Activated CD8-positive, alpha-beta T cell treated with anti-CD3 and anti-CD28 coated beads for 36 hours (primary cell): ENCODE data around the gene SMURF1. TPM values are rescaled to one million over a fixed set of nuclear protein-coding genes. Genes with fewer than 3 reads are reported as not detected.

Experiments used
- ATAC-seq: fragments of 200-7000 bp; cut with Tn5 transposase; one replicate; pipeline ENCODE4 v1.10.0; 2021; ENCODE audit warnings: mild to moderate bottlenecking, moderate library complexity
- CTCF ChIA-PET: fragments of 350-600 bp; sonication (Branson Sonifier 250); formaldehyde crosslinking; loops from one replicate; lab custom pipeline; 2021; ENCODE audit warnings: antibody characterized with exemption; lab: Charles Lee
- POLR2A ChIA-PET: fragments of 350-600 bp; sonication (Branson Sonifier 250); formaldehyde crosslinking; loops from one replicate; lab custom pipeline; 2021; ENCODE audit warnings: antibody characterized with exemption; lab: Charles Lee
- DNase-seq: peaks from one replicate; pipeline ENCODE4 v3.0.0-alpha.2; 2020
- H3K27ac Mint-ChIP-seq: one replicate; pipeline ENCODE4 v1.8.0; 2021; ENCODE audit warnings: mild to moderate bottlenecking, mixed read lengths
- H3K27me3 Mint-ChIP-seq: one replicate; pipeline ENCODE4 v1.8.0; 2021; ENCODE audit warnings: mixed read lengths
- H3K36me3 Mint-ChIP-seq: one replicate; pipeline ENCODE4 v1.8.0; 2021; ENCODE audit warnings: low read depth, mixed read lengths
- H3K4me1 Mint-ChIP-seq: one replicate; pipeline ENCODE4 v1.8.0; 2021; ENCODE audit warnings: low read depth, mixed read lengths
- H3K4me3 Mint-ChIP-seq: one replicate; pipeline ENCODE4 v1.8.0; 2021; ENCODE audit warnings: mild to moderate bottlenecking, moderate library complexity, mixed read lengths
- H3K9me3 Mint-ChIP-seq: one replicate; pipeline ENCODE4 v1.8.0; 2021; ENCODE audit warnings: mixed read lengths
- CTCF ChIP-seq: fragments of 200-600 bp; IDR thresholded peaks from one replicate; pipeline ENCODE4 v1.8.0; 2022; ENCODE audit warnings: antibody characterized with exemption, mild to moderate bottlenecking
- intact Hi-C: fragments of 100-400 bp; cut with micrococcal nuclease; formaldehyde crosslinking; loops from one replicate; pipeline ENCODE4 v1.10.0; 2022
- total RNA-seq, 2 experiments: library from RNA; stranded (reverse); gene quantifications; one replicate each; pipeline ENCODE4 v1.2.3, GENCODE V29; 2021

SMURF1 gene
- total RNA-seq, 2 experiments from 2014 or later: 8.3 to 9.4 TPM

GRCh38 chr7:99126921-99127553 is 16.9 kb downstream of the SMURF1 start:
- CTCF ChIA-PET: interaction anchor here (0.6 kb wide), 1 partner anchor 48 kb away, joined by 3 read pairs; no protein-coding TSS in a partner anchor
- TF ChIP-seq CTCF: no peak

GRCh38 chr7:99125505-99125865 is 18.4 kb downstream of the SMURF1 start:
- POLR2A ChIA-PET: no interaction called here
- TF ChIP-seq CTCF: no peak
- no peak overlapping the region for H3K4me3 Mint-ChIP-seq
- CTCF ChIA-PET: no interaction called here
- no peaks in the 10 kb centered on the region for H3K9me3 Mint-ChIP-seq
- H3K36me3 Mint-ChIP-seq: peaks cover 3% of the 10 kb centered on the region
- DNase-seq (no peak), ATAC-seq (no peak)
- peaks cover 32% of the 10 kb centered on the region for H3K4me1 Mint-ChIP-seq
- H3K27ac Mint-ChIP-seq: no peak overlapping the region
- intact Hi-C loops: no loop called here
- H3K27me3 Mint-ChIP-seq: no peaks in the 10 kb centered on the region

More at GRCh38 chr7:99126921-99127553, 16.9 kb downstream of the SMURF1 start:
- ATAC-seq: no peak
- no peak for DNase-seq
- Mint-ChIP-seq H3K27ac (no peak overlapping the region), H3K36me3 (peaks cover 3% of the 10 kb centered on the region), H3K4me3 (no peak overlapping the region), H3K9me3 (no peaks in the 10 kb centered on the region), H3K4me1 (peaks cover 27% of the 10 kb centered on the region), H3K27me3 (no peaks in the 10 kb centered on the region)
- intact Hi-C loops: no loop called here
- POLR2A ChIA-PET: no interaction called here

DNA sequence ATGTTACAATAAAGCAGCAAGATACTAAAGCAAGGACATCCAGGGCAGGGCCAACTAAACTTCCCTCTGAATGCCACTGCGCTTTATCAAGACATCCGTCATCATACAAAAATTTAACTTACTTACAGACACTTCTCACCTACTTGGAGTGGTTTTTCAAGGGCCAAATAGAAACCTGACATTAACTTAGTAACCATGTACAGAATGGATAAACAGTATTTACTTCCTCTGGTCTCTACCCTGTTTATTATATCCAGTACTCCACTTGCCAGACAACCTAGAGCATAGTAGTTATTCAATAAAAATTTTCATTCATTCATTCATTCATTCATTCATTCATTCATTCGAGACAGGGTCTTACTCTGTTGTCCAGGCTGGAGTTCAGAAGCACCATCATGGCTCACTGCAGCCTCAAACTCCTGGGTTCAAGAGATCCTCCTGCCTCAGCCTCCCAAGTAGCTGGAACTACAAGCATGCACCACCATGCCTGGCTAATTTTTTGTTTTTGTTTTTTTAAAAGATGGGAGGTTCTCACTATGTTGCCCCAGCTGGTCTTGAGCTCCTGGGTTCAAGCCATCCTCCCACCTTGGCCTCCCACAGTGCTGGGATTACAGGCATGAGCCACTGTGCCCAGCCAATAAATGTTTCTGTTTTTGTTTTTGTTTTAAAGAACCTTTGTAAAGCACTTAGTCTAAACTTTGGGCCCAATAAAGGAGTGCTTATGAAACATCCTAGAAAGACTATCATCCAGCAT is 19.0 kb downstream of the SMURF1 start:
- ATAC-seq: no peak
- no peaks in the 10 kb centered on the region for H3K27me3 Mint-ChIP-seq
- DNase-seq: no peak
- ChIA-PET CTCF (no interaction called here), POLR2A (interaction anchor here (0.6 to 1.5 kb wide), 2 partner anchors 11 to 13 kb away, joined by 3 to 4 read pairs; no protein-coding TSS in a partner anchor)
- no peak overlapping the region for H3K4me3 Mint-ChIP-seq
- no peak overlapping the region for H3K27ac Mint-ChIP-seq
- TF ChIP-seq CTCF: no peak
- intact Hi-C loops: no loop called here
- peaks cover 5% of the 10 kb centered on the region for H3K9me3 Mint-ChIP-seq
- peaks cover 37% of the 10 kb centered on the region for H3K4me1 Mint-ChIP-seq
- peaks cover 8% of the 10 kb centered on the region for H3K36me3 Mint-ChIP-seq

GRCh38 chr7:99124236-99124635 is 19.7 kb downstream of the SMURF1 start:
- H3K36me3 Mint-ChIP-seq: peaks cover 12% of the 10 kb centered on the region
- intact Hi-C loops: no loop called here
- no peaks in the 10 kb centered on the region for H3K27me3 Mint-ChIP-seq
- DNase-seq: no peak
- H3K4me1 Mint-ChIP-seq: peaks cover 37% of the 10 kb centered on the region
- CTCF ChIA-PET: no interaction called here
- peaks cover 7% of the 10 kb centered on the region for H3K9me3 Mint-ChIP-seq
- POLR2A ChIA-PET: interaction anchor here (1.4 to 1.5 kb wide), 2 partner anchors 13 to 18 kb away, joined by 4 read pairs; no protein-coding TSS in a partner anchor
- no peak for TF ChIP-seq CTCF
- no peak overlapping the region for H3K27ac Mint-ChIP-seq
- ATAC-seq: no peak
- no peak overlapping the region for H3K4me3 Mint-ChIP-seq

- ChIA-PET POLR2A (interaction anchor here (1.4 to 1.5 kb wide), 2 partner anchors 12 to 19 kb away, joined by 4 read pairs; no protein-coding TSS in a partner anchor), CTCF (no interaction called here)
- peak overlapping the region; percentile 51 for H3K27ac Mint-ChIP-seq
- H3K4me3 Mint-ChIP-seq: no peak overlapping the region
- H3K9me3 Mint-ChIP-seq: peaks cover 7% of the 10 kb centered on the region
- TF ChIP-seq CTCF: no peak
- DNase-seq: peak; percentile 12
- intact Hi-C loops: no loop called here
- H3K4me1 Mint-ChIP-seq: peaks cover 33% of the 10 kb centered on the region
- H3K27me3 Mint-ChIP-seq: no peaks in the 10 kb centered on the region
- peaks cover 16% of the 10 kb centered on the region for H3K36me3 Mint-ChIP-seq
- peak; percentile 27 for ATAC-seq
These were observed 20.3 kb downstream of the SMURF1 start for GRCh38 chr7:99123571-99124033.
